ENCODE data around the gene DHRS12.

- TF ChIP-seq EZH2 (IDR thresholded peaks at IDR 0.05) (no peak), POLR2AphosphoS5 (IDR thresholded peaks at IDR 0.05; ENCODE audit: borderline replicate concordance, low read depth, low read length) (no peak), FOXP2 (optimal IDR thresholded peaks at IDR 0.05; ENCODE audit: control extremely low read depth, extremely low read length, insufficient read depth) (no peak)
These were observed 4.7 kb downstream of the DHRS12 start for GRCh38 chr13:51799261-51799660.

Measured in SK-N-MC (cell line).